K562 (cell line): ENCODE results near the gene ZNF487. TPM values are rescaled to one million over a fixed set of nuclear protein-coding genes. Genes with fewer than 3 reads are reported as not detected.

ENCODE experiments used
- BCOR ChIP-seq: fragments of 450-650 bp; IDR thresholded peaks from 2 replicates; pipeline ENCODE4 v1.6.1; 2016
- HEY1 ChIP-seq: fragments of 250-450 bp; sonication (Bioruptor Pico); IDR thresholded peaks from 2 replicates; pipeline ENCODE4 v1.5.0; 2020; ENCODE audit warnings: mild to moderate bottlenecking, moderate library complexity, borderline replicate concordance
- HNRNPLL ChIP-seq: fragments of 200-400 bp; formaldehyde crosslinking; IDR thresholded peaks from 2 replicates; pipeline ENCODE4 v1.6.1; 2017; ENCODE audit warnings: low read length, low read depth, mild to moderate bottlenecking; ENCODE audit not compliant: poor library complexity, severe bottlenecking
- IFI16 ChIP-seq: fragments of 250-450 bp; sonication (Bioruptor Pico); IDR thresholded peaks from 2 replicates; pipeline ENCODE4 v2.1.2; 2022; ENCODE audit warnings: mild to moderate bottlenecking, inconsistent platforms
- LCOR ChIP-seq: sonication (generic); formaldehyde crosslinking; IDR thresholded peaks from 2 replicates; pipeline ENCODE4 v1.8.0; 2022; ENCODE audit warnings: mild to moderate bottlenecking, missing genetic modification reagents
- NRF1 ChIP-seq, 2 experiments: fragments of 450-650 bp; IDR thresholded peaks in 1 of 2; conservative IDR thresholded peaks in 1 of 2; 2 replicates each; pipeline ENCODE4 v1.6.1; 2014; ENCODE audit warnings: mild to moderate bottlenecking in 2 of 2
- OTX1 ChIP-seq: fragments of 450-650 bp; formaldehyde crosslinking; IDR thresholded peaks from 2 replicates; pipeline ENCODE4 v1.4.0; 2022; ENCODE audit warnings: mild to moderate bottlenecking
- PHF20 ChIP-seq: fragments of 450-650 bp; IDR thresholded peaks from 2 replicates; pipeline ENCODE4 v1.6.1; 2018; ENCODE audit not compliant: partially characterized antibody
- TAF1 ChIP-seq: IDR thresholded peaks from 2 replicates; pipeline ENCODE4 v1.6.1; 2011; ENCODE audit warnings: mild to moderate bottlenecking, low read length, moderate library complexity; ENCODE audit not compliant: insufficient read depth, control insufficient read depth, severe bottlenecking; ENCODE audit errors: extremely low read depth
- ZNF445 ChIP-seq: fragments of 250-450 bp; sonication (Bioruptor Pico); IDR thresholded peaks from 2 replicates; pipeline ENCODE4 v1.4.0; 2020; ENCODE audit warnings: low read depth, mild to moderate bottlenecking, moderate library complexity
- ZNF583 ChIP-seq: fragments of 250-450 bp; sonication (Bioruptor Pico); IDR thresholded peaks from 2 replicates; pipeline ENCODE4 v1.4.0; 2020
- polyA plus RNA-seq, 8 experiments: library from polyadenylated mRNA; depleted of rRNA in 4 of 8; stranded (reverse) in 5 of 8; unstranded in 3 of 8; fragments of >200 nt; fragmentation: Nextera tagmentation in 2 of 8; fragmentation: Illumina TruSeq in 1 of 8; extraction: Ambion mirVana in 2 of 8; extraction: Trizol in 1 of 8; gene quantifications; 2 replicates each; pipeline versions ENCODE4 v1.2.1 to v1.2.3, GENCODE V29; 2011 to 2014; ENCODE audit warnings: inconsistent platforms in 1 of 8, missing spikeins in 1 of 8
- total RNA-seq, 7 experiments: library from RNA; depleted of rRNA in 6 of 7; stranded (reverse); fragments of >200 nt in 6 of 7; fragmentation: Illumina TruSeq in 2 of 7; extraction: Trizol in 2 of 7; gene quantifications; 2 replicates each; pipeline versions ENCODE4 v1.2.1 to v1.2.3, GENCODE V29; 2011 to 2021; ENCODE audit warnings: low replicate concordance in 1 of 7
- TF ChIP-seq, protein P1 (sequence below): fragments of 450-650 bp; IDR thresholded peaks from 2 replicates; pipeline ENCODE4 v1.6.1; 2016; ENCODE audit warnings: borderline replicate concordance
- TF ChIP-seq, protein P2 (sequence below): sonication (generic); formaldehyde crosslinking; IDR thresholded peaks from 2 replicates; pipeline ENCODE4 v1.8.0; 2022; ENCODE audit warnings: mild to moderate bottlenecking, missing genetic modification reagents
- TF ChIP-seq, protein P3 (sequence below): IDR thresholded peaks from 3 replicates; pipeline ENCODE4 v1.6.1; 2011; ENCODE audit warnings: borderline replicate concordance, mild to moderate bottlenecking, moderate library complexity; ENCODE audit not compliant: insufficient read length; ENCODE audit errors: extremely low read depth
- TF ChIP-seq, protein P4 (sequence below), 2 experiments: fragments of 450-650 bp; conservative IDR thresholded peaks; 2 replicates each; pipeline ENCODE4 v1.6.1; 2017; ENCODE audit warnings: mild to moderate bottlenecking in 2 of 2, moderate library complexity in 2 of 2

Gene ZNF487
- total and polyA plus RNA-seq, 9 of the 15 experiments (the other 6 are each of a cell fraction or from before 2014, with no cell fraction given), result 1.9 to 6.5 (median 4.2) TPM

DNA sequence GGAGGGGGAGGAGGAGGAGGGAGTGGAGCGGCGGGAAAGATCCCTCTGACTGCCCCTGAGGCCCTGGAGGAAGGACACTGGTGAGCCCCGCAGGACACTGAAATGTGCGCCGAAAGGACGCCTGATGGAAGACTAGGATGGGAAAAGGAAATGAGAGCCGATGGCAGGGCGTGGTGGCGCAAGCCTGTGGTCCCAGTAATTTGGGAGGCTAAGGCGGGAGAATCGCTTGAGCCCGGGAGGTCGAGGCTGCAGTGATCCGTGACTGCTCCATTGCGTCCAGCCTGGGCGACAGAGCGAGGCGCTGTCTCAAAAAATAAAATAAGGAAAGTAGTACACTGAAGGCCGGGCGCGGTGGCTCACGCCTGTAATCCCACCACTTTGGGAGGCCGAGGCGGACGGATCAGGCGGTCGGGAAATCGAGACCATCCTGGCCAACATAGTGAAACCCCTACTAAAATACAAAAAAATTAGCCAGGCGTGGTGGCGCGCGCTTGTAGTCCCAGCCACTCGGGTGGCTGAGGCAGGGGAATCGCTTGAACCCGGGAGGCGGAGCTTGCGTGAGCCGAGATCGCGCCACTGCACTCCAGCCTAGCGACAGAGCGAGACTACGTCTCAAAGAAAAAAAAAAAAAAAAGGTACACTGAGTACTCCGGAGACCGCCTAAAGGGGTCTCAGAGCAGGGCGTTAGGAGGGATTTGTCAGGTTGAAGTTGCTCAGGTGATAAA is 27.4 kb upstream of the ZNF487 start (continued):
- TF ChIP-seq, protein P1, sequence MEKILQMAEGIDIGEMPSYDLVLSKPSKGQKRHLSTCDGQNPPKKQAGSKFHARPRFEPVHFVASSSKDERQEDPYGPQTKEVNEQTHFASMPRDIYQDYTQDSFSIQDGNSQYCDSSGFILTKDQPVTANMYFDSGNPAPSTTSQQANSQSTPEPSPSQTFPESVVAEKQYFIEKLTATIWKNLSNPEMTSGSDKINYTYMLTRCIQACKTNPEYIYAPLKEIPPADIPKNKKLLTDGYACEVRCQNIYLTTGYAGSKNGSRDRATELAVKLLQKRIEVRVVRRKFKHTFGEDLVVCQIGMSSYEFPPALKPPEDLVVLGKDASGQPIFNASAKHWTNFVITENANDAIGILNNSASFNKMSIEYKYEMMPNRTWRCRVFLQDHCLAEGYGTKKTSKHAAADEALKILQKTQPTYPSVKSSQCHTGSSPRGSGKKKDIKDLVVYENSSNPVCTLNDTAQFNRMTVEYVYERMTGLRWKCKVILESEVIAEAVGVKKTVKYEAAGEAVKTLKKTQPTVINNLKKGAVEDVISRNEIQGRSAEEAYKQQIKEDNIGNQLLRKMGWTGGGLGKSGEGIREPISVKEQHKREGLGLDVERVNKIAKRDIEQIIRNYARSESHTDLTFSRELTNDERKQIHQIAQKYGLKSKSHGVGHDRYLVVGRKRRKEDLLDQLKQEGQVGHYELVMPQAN, result no peak
- peak; percentile 79 for TF ChIP-seq BCOR
- TF ChIP-seq, protein P2, sequence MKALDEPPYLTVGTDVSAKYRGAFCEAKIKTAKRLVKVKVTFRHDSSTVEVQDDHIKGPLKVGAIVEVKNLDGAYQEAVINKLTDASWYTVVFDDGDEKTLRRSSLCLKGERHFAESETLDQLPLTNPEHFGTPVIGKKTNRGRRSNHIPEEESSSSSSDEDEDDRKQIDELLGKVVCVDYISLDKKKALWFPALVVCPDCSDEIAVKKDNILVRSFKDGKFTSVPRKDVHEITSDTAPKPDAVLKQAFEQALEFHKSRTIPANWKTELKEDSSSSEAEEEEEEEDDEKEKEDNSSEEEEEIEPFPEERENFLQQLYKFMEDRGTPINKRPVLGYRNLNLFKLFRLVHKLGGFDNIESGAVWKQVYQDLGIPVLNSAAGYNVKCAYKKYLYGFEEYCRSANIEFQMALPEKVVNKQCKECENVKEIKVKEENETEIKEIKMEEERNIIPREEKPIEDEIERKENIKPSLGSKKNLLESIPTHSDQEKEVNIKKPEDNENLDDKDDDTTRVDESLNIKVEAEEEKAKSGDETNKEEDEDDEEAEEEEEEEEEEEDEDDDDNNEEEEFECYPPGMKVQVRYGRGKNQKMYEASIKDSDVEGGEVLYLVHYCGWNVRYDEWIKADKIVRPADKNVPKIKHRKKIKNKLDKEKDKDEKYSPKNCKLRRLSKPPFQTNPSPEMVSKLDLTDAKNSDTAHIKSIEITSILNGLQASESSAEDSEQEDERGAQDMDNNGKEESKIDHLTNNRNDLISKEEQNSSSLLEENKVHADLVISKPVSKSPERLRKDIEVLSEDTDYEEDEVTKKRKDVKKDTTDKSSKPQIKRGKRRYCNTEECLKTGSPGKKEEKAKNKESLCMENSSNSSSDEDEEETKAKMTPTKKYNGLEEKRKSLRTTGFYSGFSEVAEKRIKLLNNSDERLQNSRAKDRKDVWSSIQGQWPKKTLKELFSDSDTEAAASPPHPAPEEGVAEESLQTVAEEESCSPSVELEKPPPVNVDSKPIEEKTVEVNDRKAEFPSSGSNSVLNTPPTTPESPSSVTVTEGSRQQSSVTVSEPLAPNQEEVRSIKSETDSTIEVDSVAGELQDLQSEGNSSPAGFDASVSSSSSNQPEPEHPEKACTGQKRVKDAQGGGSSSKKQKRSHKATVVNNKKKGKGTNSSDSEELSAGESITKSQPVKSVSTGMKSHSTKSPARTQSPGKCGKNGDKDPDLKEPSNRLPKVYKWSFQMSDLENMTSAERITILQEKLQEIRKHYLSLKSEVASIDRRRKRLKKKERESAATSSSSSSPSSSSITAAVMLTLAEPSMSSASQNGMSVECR, result no peak
- 0 out of 2 replicates have a peak, but pooled peaks have one; percentile 42 for TF ChIP-seq ZNF445 (CRISPR knock-in tag)
- no peak for TF ChIP-seq HEY1 (CRISPR knock-in tag)
- TF ChIP-seq, protein P3, sequence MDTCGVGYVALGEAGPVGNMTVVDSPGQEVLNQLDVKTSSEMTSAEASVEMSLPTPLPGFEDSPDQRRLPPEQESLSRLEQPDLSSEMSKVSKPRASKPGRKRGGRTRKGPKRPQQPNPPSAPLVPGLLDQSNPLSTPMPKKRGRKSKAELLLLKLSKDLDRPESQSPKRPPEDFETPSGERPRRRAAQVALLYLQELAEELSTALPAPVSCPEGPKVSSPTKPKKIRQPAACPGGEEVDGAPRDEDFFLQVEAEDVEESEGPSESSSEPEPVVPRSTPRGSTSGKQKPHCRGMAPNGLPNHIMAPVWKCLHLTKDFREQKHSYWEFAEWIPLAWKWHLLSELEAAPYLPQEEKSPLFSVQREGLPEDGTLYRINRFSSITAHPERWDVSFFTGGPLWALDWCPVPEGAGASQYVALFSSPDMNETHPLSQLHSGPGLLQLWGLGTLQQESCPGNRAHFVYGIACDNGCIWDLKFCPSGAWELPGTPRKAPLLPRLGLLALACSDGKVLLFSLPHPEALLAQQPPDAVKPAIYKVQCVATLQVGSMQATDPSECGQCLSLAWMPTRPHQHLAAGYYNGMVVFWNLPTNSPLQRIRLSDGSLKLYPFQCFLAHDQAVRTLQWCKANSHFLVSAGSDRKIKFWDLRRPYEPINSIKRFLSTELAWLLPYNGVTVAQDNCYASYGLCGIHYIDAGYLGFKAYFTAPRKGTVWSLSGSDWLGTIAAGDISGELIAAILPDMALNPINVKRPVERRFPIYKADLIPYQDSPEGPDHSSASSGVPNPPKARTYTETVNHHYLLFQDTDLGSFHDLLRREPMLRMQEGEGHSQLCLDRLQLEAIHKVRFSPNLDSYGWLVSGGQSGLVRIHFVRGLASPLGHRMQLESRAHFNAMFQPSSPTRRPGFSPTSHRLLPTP, result no peak
- peak; percentile 72; the same call in 1 of the 2 replicates for TF ChIP-seq OTX1 (CRISPR knock-in tag)
- no peak for TF ChIP-seq LCOR (CRISPR knock-in tag)
- TF ChIP-seq, protein P4, sequence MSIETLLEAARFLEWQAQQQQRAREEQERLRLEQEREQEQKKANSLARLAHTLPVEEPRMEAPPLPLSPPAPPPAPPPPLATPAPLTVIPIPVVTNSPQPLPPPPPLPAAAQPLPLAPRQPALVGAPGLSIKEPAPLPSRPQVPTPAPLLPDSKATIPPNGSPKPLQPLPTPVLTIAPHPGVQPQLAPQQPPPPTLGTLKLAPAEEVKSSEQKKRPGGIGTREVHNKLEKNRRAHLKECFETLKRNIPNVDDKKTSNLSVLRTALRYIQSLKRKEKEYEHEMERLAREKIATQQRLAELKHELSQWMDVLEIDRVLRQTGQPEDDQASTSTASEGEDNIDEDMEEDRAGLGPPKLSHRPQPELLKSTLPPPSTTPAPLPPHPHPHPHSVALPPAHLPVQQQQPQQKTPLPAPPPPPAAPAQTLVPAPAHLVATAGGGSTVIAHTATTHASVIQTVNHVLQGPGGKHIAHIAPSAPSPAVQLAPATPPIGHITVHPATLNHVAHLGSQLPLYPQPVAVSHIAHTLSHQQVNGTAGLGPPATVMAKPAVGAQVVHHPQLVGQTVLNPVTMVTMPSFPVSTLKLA (conservative IDR thresholded peaks at IDR 0.05), result no peak
- TF ChIP-seq TAF1, result peak; percentile 19
- TF ChIP-seq PHF20, result no peak
- TF ChIP-seq NRF1 (conservative IDR thresholded peaks at IDR 0.05 in 1 of 2, IDR thresholded peaks at IDR 0.05 in 1 of 2), result no peak
- no peak for TF ChIP-seq IFI16 (CRISPR knock-in tag)
- no peak for TF ChIP-seq HNRNPLL
- 0 out of 2 replicates have a peak, but pooled peaks have one; percentile 56 for TF ChIP-seq ZNF583 (CRISPR knock-in tag)
